Right lobe of liver (tissue), 6 donors: ENCODE measurements around the gene PPP4C. TPM values are rescaled to one million over a fixed set of nuclear protein-coding genes. Genes with fewer than 3 reads are reported as not detected.
A peak's percentile ranks its signal among the peaks of the same experiment; 100 is the strongest.
"Not testable (repeated sequence)": the region's sequence is repeated elsewhere in the genome, so short reads cannot be mapped to it uniquely, and the experiment has no call there.

ENCODE experiments used
- ATAC-seq, 4 donors: fragments of 200-7000 bp; cut with Tn5 transposase; one replicate each; pipeline ENCODE4 v1.9.1; 2020; ENCODE audit warnings: mild to moderate bottlenecking in 4 of 4, moderate library complexity in 4 of 4
- DNase-seq, 3 donors: peaks; one replicate each; pipeline ENCODE4 v3.0.0-alpha.2; 2020
- H3K27ac ChIP-seq, 3 donors: fragments of 200-600 bp; one replicate each; pipeline ENCODE4 v1.8.0; 2022
- H3K27me3 ChIP-seq, 2 donors: fragments of 200-600 bp; one replicate each; pipeline ENCODE4 v1.8.0; 2022
- H3K36me3 ChIP-seq, 4 donors: fragments of 200-600 bp; sonication (generic) in 1 of 4; one replicate each; pipeline versions ENCODE4 v1.5.1 to v1.8.0; 2017 to 2022; ENCODE audit warnings: control low read depth in 1 of 4
- H3K4me1 ChIP-seq, 4 donors: fragments of 200-600 bp; sonication (generic) in 1 of 4; one replicate each; pipeline versions ENCODE4 v1.5.1 to v1.8.0; 2017 to 2022; ENCODE audit warnings: control low read depth in 1 of 4
- H3K4me3 ChIP-seq, 3 donors: fragments of 200-600 bp; one replicate each; pipeline ENCODE4 v1.8.0; 2022
- H3K9me3 ChIP-seq, 4 donors: fragments of 200-600 bp; sonication (generic) in 1 of 4; one replicate each; pipeline versions ENCODE4 v1.5.1 to v1.8.0; 2017 to 2022; ENCODE audit warnings: control low read depth in 1 of 4
- POLR2A ChIP-seq: fragments of 450-650 bp; IDR thresholded peaks from one replicate; pipeline ENCODE4 v1.6.1; 2017; ENCODE audit warnings: antibody characterized with exemption, mild to moderate bottlenecking
- WGBS: methylation state at CpG from one replicate; pipeline ENCODE4 v1.1.6; 2018; ENCODE audit warnings: low coverage, low lambda C conversion rate; ENCODE audit not compliant: insufficient coverage; ENCODE audit errors: missing lambda C conversion rate; 5-methylcytosine and 5-hydroxymethylcytosine counted together
- intact Hi-C, 2 donors: fragments of 100-400 bp; cut with DNase I; formaldehyde crosslinking; loops; one replicate each; pipeline versions ENCODE4 v1.11.2 to v1.14.1; 2022
- total RNA-seq, 6 experiments: library from RNA; depleted of rRNA in 2 of 6; stranded (reverse); fragments of >200 nt in 2 of 6; fragmentation: NEBNext Ultra II Directional in 3 of 6; extraction: Animal tissue kit (Norgen Biotek cat#: 25700) in 3 of 6; gene quantifications; one replicate each; pipeline versions ENCODE4 v1.1.0 to v1.2.4, GENCODE V29; 2016 to 2023
- TF ChIP-seq, protein P1 (sequence below), 4 donors: fragments of 200-600 bp in 3 of 4; fragments of 450-650 bp in 1 of 4; IDR thresholded peaks; one replicate each; pipeline versions ENCODE4 v1.5.1 to v1.8.0; 2016 to 2022; ENCODE audit warnings: antibody characterized with exemption in 4 of 4, mild to moderate bottlenecking in 2 of 4
- donor health status: DM: no; HTN: yes; CAD: no.
- donor health status: DM: no; HTN: no; CAD: no.
- donor health status: DM: no; HTN: no; CAD: no.
- donor health status: DM: no; HTN: yes; CAD: no.
- donor health status: DM: no; HTN: yes; CAD: no.

PPP4C gene
- total RNA-seq, 6 experiments from 2014 or later = 43.1 to 59.7 (median 47.0) TPM

DNA sequence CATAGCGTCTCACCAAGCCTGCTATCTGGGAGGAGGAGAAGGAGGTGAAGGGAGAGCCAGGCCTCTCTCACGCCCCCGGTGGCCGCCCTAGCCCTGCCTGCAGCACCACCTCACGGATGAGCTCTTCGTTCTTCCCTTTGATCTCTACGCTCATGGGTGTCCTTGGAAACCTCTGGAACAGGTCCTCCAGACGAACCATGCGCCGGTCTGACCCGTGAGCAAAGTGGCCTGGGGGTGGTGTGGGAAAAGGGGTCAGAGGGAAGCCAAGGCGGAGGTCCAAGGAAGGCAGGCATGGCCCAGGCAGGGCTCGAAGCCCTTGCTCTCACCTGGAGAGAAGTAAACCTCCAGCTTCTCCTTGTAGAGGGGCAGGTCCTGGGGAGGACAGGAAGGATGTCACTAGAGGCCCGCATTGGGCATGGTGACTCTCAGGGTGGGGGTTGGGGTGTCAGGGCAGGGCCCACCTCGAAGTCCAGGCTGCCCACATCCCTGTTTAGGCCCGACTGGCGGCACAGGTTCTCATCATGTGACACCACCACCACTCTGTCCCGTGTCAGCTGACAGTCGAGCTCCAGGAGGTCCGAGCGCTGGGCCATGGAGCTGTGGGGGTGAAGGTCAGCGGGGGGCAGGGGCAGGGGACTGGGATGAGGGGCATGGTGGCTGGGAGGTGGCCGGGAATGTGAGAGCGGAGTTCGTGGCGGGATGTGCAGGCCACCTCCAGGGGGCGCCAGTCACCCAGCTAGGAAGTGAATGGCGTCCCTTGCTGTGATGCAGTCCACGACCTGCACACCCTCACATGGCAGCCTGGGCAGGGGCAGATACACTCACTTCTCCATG is 36.6 kb downstream of the PPP4C start:
- WGBS = 88% methylated on average over 12 of the region's 29 CpGs
- H3K36me3 ChIP-seq = peaks cover 0 to 16% (median 2%) of the 10 kb centered on the region in 4 donors
- no peaks in the 10 kb centered on the region for H3K9me3 ChIP-seq
- ATAC-seq (peak; percentile 47 to 80 (median 62)), DNase-seq (peak in 2 of 3 donors; percentile 51 to 67)
- no peaks in the 10 kb centered on the region for H3K27me3 ChIP-seq
- TF ChIP-seq POLR2A = no peak
- TF ChIP-seq, protein P1, sequence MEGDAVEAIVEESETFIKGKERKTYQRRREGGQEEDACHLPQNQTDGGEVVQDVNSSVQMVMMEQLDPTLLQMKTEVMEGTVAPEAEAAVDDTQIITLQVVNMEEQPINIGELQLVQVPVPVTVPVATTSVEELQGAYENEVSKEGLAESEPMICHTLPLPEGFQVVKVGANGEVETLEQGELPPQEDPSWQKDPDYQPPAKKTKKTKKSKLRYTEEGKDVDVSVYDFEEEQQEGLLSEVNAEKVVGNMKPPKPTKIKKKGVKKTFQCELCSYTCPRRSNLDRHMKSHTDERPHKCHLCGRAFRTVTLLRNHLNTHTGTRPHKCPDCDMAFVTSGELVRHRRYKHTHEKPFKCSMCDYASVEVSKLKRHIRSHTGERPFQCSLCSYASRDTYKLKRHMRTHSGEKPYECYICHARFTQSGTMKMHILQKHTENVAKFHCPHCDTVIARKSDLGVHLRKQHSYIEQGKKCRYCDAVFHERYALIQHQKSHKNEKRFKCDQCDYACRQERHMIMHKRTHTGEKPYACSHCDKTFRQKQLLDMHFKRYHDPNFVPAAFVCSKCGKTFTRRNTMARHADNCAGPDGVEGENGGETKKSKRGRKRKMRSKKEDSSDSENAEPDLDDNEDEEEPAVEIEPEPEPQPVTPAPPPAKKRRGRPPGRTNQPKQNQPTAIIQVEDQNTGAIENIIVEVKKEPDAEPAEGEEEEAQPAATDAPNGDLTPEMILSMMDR (IDR thresholded peaks at IDR 0.05) = peak; percentile 41 to 55 (median 46)
- no peak overlapping the region for H3K27ac ChIP-seq
- intact Hi-C loops = no loop called here
- no peak overlapping the region for H3K4me3 ChIP-seq
- no peaks in the 10 kb centered on the region for H3K4me1 ChIP-seq

DNA sequence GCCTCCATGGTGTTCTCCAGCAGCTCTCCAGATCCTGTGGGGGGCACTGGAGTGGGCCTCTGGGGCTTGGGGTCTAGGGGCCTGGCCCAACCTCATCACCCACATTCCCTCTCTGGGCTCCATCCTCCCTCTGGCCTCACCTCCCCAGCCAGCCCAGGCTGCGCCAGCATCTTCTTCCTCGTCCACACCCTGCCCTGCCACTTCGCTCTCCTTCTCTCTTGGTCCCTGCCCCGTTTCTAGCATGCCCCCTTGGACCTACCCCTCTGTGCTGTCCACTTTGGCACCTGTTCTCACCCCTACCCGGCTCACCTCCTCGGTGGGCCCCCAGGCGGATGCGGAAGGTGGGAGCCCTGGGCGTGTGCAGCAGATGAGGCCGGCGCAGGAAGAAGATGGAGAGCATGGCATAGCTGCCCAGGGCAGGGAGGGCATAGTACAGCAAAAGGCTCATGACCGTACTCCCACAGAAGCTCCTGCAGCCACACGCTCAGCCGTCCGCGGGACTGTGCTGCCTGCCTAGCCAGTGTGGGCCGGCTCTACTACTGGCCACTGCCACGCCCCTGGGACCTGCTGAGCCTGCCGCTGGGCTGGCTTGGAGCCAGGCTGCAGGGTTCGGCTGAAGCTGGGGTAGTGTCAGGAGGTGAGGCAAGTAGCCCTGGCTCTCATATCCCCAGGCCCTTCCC is 37.4 kb downstream of the PPP4C start, which contains the start of gene GDPD3:
TSS of gene GDPD3 (minus strand) at position 507 of the 680 bp plus-strand sequence. CDS start at position 448, 59 bp downstream.
- Histone ChIP-seq H3K27me3 (no peaks in the 10 kb centered on the region), H3K36me3 (peaks cover 0 to 24% (median 4%) of the 10 kb centered on the region in 4 donors), H3K4me1 (no peaks in the 10 kb centered on the region), H3K9me3 (no peaks in the 10 kb centered on the region), H3K4me3 (no peak within 1 kb of the TSS), H3K27ac (no peak within 1 kb of the TSS)
- DNase-seq (no peak), ATAC-seq (peak; percentile 13 to 48 (median 42))
- intact Hi-C loops = no loop called here
- TF ChIP-seq, protein P1 (IDR thresholded peaks at IDR 0.05) = no peak
- no peak for TF ChIP-seq POLR2A
- 57% methylated on average over 6 of the region's 20 CpGs for WGBS

DNA sequence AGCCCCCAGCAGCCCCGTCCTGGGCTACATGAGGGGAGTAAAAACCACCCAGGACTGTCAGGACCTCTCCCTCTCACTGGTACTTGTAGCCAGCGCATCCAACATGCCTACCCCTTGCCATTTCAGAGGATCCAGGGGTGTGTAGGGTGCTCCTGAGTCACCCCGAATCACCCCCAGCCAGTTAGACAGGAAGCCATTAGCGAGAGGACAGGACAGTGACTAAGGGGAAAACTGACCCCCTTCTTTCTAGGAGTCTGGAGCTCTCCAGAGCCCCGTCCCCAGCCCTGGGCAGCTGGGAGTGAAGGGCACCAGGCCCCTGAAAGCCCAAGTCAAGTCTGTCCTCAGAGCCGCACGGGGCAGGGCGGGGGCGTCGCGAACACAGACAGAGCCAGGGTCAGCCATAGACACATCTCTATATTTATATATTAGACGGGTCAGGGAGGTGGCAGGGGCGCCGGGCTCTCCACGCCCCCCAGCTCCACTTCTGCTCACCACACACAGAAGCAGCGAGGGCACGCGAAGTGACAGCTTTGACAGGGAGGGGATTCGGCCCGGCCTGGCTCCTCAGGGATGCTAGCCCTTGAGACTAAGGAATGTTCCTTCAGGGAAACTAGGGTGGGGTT is 38.0 kb downstream of the PPP4C start:
- no peaks in the 10 kb centered on the region for H3K27me3 ChIP-seq
- no peak for TF ChIP-seq POLR2A
- TF ChIP-seq, protein P1 (IDR thresholded peaks at IDR 0.05) = no peak
- no peak overlapping the region for H3K4me3 ChIP-seq
- intact Hi-C loops = no loop called here
- no peak for DNase-seq
- no peaks in the 10 kb centered on the region for H3K9me3 ChIP-seq
- no peaks in the 10 kb centered on the region for H3K4me1 ChIP-seq
- no peak for ATAC-seq
- peaks cover 0 to 25% (median 4%) of the 10 kb centered on the region in 4 donors for H3K36me3 ChIP-seq
- H3K27ac ChIP-seq = no peak overlapping the region
- WGBS = 88% methylated on average over 9 of the region's 20 CpGs

DNA sequence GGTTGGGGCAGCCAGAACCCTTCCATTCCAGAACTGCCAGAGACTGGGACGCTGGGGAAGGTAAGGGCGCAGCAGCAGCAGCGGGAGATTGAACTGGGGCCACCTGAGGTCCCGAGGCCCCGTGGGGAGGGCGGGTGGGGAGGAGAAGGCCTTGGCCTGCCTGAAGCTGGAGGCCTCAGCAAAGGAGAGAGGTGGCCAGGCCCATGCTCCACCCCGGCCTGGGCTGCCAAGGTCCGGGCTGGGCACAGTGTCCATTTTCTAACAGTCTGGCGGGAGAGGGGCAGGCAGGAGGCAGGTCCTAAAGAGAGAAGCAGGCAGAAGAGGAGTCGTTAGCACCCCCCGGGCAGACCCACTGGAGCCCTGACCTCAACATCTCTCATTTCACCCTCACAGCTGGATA is 38.6 kb downstream of the PPP4C start:
- H3K27ac ChIP-seq = no peak overlapping the region
- peaks cover 0 to 30% (median 4%) of the 10 kb centered on the region in 4 donors for H3K36me3 ChIP-seq
- H3K4me3 ChIP-seq = no peak overlapping the region
- 100% methylated on average over 3 of the region's 11 CpGs for WGBS
- no peak for ATAC-seq
- H3K27me3 ChIP-seq = no peaks in the 10 kb centered on the region
- TF ChIP-seq, protein P1 (IDR thresholded peaks at IDR 0.05) = no peak
- TF ChIP-seq POLR2A = no peak
- intact Hi-C loops = no loop called here
- no peak for DNase-seq
- no peaks in the 10 kb centered on the region for H3K4me1 ChIP-seq
- H3K9me3 ChIP-seq = no peaks in the 10 kb centered on the region

DNA sequence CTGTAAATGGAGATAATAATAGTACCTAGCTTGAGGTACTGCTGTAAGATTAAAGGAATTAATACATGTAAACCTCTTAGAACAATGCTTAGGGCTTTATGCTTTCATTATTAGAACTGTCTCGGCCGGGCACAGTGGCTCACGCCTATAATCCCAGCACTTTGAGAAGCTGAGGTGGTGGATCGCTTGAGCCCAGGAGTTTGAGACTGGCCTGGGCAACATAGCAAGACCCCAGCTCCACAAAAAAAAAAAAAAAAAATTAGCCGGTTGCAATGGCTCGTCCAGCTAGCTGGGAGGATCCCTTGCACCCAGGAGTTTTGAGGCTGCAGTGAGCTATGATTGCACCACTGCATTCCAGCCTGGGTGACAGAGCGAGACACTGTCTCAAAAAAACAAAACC is 39.0 kb downstream of the PPP4C start:
- 92% methylated on average over 7 of the region's 7 CpGs for WGBS
- ATAC-seq, H3K27ac ChIP-seq, H3K27me3 ChIP-seq, DNase-seq, H3K9me3 ChIP-seq, H3K4me1 ChIP-seq, H3K4me3 ChIP-seq, intact Hi-C loops: not testable (repeated sequence)
- H3K36me3 ChIP-seq = peaks cover 0 to 34% (median 4%) of the 10 kb centered on the region in 4 donors
